ENCODE measurements around the gene CYBA. TPM values are rescaled to one million over a fixed set of nuclear protein-coding genes. Genes with fewer than 3 reads are reported as not detected.

The CYBA gene
- total and polyA plus RNA-seq, 2 of the 13 experiments (the other 11 are each of a cell fraction or from before 2014, with no cell fraction given) = 196 to 250 TPM

DNA sequence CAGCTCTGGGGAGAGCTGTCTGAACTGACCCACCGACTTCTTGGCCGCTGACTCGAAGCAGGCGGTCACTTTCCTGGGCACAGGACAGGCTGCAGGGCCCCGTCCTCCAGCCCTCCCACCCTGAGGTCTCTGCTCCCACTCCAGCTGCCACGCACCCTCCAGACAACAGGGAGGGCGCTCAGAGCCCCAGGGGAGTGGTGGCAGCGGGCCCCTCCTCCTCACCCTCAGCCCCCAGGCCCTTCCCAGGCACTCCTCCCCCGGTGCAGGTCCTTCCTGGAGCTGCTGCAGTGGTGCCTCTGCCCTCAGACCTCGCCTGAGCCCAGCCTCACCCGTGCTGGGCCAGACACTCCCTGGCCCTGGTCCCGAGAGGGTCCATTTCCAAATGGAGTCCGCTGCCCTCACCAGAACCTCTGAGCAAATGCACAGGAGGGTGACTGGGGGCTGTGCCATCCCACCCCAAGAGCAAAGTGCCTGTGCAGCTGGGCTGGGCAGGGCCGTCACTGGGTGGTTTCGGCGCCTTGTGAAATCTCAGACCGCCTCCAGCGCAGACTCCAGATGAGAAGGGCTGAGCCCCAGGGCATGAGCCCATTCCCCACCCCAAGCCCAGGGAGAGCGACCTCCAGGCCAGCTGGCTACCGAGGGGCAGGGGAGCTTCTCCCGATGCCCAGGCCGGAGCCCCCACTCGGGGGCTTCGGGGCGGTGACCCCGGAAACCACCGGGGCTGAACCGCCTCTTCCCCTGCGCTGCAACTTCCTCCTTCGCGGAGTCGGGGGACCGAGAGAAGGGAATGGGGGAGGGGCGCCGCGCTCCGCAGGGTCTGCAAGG lies 717 bp downstream of the CYBA start (continued):
- TF ChIP-seq HNF4G (IDR thresholded peaks at IDR 0.05; ENCODE audit: borderline replicate concordance, low read depth, low read length) (no peak), HNF4G (CRISPR knock-in tag; IDR thresholded peaks at IDR 0.05; ENCODE audit: borderline replicate concordance, low read depth) (no peak), SOX6 (IDR thresholded peaks at IDR 0.05) (no peak), SOX6 (CRISPR knock-in tag; IDR thresholded peaks at IDR 0.05) (no peak), ZZZ3 (CRISPR knock-in tag; IDR thresholded peaks at IDR 0.05; ENCODE audit: borderline replicate concordance) (0 out of 2 replicates have a peak, but pooled peaks have one; percentile 4), CTCF (CRISPR knock-in tag; IDR thresholded peaks at IDR 0.05) (no peak), ZNF20 (CRISPR knock-in tag; IDR thresholded peaks at IDR 0.05) (no peak), ZIK1 (CRISPR knock-in tag; IDR thresholded peaks at IDR 0.05; ENCODE audit: borderline replicate concordance, low read depth) (no peak), RARA (CRISPR knock-in tag; IDR thresholded peaks at IDR 0.05) (no peak), GLI4 (CRISPR knock-in tag; IDR thresholded peaks at IDR 0.05; ENCODE audit: borderline replicate concordance) (no peak), ATAD3A (CRISPR knock-in tag; IDR thresholded peaks at IDR 0.05) (no peak), BRD4 (CRISPR knock-in tag; IDR thresholded peaks at IDR 0.05) (no peak), ZNF512 (CRISPR knock-in tag; IDR thresholded peaks at IDR 0.05) (no peak), CBX2 (IDR thresholded peaks at IDR 0.05; ENCODE audit: low read depth, low read length) (no peak), CBX2 (CRISPR knock-in tag; IDR thresholded peaks at IDR 0.05; ENCODE audit: low read depth) (no peak), U2AF2 (IDR thresholded peaks at IDR 0.05; ENCODE audit: low read depth, low read length) (no peak)
- TF ChIP-seq, protein P1, sequence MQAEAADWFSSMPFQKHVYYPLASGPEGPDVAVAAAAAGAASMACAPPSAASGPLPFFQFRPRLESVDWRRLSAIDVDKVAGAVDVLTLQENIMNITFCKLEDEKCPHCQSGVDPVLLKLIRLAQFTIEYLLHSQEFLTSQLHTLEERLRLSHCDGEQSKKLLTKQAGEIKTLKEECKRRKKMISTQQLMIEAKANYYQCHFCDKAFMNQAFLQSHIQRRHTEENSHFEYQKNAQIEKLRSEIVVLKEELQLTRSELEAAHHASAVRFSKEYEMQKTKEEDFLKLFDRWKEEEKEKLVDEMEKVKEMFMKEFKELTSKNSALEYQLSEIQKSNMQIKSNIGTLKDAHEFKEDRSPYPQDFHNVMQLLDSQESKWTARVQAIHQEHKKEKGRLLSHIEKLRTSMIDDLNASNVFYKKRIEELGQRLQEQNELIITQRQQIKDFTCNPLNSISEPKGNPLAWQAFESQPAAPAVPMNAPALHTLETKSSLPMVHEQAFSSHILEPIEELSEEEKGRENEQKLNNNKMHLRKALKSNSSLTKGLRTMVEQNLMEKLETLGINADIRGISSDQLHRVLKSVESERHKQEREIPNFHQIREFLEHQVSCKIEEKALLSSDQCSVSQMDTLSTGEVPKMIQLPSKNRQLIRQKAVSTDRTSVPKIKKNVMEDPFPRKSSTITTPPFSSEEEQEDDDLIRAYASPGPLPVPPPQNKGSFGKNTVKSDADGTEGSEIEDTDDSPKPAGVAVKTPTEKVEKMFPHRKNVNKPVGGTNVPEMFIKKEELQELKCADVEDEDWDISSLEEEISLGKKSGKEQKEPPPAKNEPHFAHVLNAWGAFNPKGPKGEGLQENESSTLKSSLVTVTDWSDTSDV (CRISPR knock-in tag; IDR thresholded peaks at IDR 0.05) = 0 out of 2 replicates have a peak, but pooled peaks have one; percentile 81
- TF ChIP-seq, protein P2, sequence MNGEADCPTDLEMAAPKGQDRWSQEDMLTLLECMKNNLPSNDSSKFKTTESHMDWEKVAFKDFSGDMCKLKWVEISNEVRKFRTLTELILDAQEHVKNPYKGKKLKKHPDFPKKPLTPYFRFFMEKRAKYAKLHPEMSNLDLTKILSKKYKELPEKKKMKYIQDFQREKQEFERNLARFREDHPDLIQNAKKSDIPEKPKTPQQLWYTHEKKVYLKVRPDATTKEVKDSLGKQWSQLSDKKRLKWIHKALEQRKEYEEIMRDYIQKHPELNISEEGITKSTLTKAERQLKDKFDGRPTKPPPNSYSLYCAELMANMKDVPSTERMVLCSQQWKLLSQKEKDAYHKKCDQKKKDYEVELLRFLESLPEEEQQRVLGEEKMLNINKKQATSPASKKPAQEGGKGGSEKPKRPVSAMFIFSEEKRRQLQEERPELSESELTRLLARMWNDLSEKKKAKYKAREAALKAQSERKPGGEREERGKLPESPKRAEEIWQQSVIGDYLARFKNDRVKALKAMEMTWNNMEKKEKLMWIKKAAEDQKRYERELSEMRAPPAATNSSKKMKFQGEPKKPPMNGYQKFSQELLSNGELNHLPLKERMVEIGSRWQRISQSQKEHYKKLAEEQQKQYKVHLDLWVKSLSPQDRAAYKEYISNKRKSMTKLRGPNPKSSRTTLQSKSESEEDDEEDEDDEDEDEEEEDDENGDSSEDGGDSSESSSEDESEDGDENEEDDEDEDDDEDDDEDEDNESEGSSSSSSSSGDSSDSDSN (CRISPR knock-in tag; IDR thresholded peaks at IDR 0.05) = peak; percentile 68; the same call in 1 of the 2 replicates
- TF ChIP-seq, protein P3, sequence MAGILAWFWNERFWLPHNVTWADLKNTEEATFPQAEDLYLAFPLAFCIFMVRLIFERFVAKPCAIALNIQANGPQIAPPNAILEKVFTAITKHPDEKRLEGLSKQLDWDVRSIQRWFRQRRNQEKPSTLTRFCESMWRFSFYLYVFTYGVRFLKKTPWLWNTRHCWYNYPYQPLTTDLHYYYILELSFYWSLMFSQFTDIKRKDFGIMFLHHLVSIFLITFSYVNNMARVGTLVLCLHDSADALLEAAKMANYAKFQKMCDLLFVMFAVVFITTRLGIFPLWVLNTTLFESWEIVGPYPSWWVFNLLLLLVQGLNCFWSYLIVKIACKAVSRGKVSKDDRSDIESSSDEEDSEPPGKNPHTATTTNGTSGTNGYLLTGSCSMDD (CRISPR knock-in tag; IDR thresholded peaks at IDR 0.05) = no peak
